ENCODE results near the gene MYO15A.

MYO15A gene

DNA sequence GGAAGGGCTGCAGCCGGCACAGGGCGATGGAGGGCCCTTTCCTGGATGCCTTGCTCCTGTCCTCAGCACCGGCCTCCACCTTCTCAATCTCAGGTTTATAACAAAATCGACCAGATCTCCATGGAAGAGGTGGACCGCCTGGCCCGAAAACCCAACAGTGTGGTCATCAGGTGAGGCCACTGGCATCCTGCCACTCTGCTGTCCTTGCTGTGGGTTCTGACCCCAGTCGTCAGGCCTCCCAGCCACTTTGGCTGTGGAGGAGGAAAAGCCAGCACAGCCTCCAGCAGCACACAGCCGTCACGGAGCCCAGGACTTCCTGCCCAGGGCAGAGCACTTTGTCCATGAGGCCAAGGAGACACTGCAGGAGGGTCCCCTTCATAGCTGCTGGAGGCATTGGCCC, 6.7 kb upstream of the MYO15A start:
- no peak for DNase-seq (ENCODE audit: low read depth in 3 of 3)

DNA sequence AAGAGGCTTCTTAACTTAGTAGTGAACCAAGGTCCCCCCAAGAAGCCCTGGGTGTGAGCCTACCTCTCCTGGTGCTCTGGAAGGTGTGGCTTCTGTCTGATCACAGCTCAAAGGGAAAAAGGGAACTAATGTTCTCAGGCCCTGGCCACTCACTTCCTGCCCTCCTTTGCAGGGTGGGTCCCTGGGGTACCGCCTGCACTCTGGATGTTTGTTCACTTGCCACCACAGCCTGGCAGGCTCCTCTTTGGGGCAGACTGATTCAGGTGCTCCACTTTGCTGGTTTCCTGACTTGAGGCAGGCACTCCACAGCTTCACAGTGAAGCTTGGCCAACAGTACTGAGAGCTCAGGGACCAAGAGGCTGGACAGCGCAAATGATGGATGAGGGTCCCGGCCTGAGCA, 5.9 kb upstream of the MYO15A start:
- DNase-seq (ENCODE audit: low read depth in 3 of 3), result no peak

DNA sequence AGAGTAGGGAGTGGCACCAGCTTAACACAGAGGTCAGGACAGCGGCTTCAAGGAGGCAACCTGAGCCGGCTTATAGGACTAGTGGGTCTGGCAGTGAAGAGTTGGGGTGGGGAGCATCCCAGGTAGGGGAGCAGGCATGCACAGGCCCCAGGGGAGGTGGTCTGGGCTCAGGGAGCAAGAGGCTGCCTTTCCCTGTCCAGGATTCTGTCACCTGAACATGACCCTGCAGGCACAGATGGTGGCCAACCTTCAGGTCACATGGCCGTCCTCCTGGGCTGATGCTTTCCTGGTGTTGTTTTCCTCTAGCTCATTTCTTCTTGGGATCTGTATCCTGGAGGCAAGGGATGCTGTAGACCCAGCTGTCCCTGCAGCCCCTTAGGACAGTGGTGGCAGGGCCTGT, 3.5 kb upstream of the MYO15A start:
- no peak for DNase-seq (ENCODE audit: low read depth in 3 of 3)

DNA sequence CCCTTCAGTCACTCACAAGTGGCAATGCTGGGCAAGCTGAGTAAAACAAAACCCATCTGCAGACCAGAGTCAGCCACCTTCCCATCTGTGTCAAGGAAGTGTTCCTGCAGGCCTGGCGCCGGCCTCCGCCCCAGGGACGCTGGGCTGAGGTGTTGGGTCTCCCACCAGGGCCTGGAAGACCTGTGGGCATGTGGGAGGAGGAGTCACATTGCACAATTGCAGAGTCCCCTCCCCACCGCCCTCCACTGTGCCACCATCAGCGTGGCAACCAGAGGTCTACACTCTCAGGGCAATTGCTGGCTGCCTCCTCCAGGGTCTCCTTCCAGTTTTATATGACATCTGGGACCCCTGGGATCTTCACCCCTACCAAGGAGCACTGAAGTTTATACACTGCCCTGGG, 3.0 kb upstream of the MYO15A start:
- DNase-seq (ENCODE audit: low read depth in 3 of 3), result no peak

DNA sequence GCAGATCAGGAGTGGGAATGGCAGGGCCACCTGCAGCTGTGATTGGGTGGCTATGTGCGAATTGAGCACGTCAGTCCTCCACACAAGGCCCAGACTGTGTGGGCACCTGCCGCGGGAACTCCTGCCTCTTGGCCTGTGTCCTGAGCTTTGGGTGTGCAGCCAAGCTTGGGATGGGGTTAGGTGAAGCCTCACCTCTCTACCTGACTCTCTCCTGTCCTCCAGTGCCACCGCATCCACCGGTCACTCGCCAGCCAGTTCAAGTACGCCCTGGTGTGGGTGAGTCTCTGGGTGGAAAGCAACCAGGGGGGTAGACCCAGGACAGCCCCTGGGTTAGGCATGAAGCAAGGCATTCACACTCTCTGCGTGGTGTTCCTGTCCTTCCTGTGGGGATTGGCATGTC, 2.3 kb upstream of the MYO15A start:
- DNase-seq (ENCODE audit: low read depth in 3 of 3), result no peak

DNA sequence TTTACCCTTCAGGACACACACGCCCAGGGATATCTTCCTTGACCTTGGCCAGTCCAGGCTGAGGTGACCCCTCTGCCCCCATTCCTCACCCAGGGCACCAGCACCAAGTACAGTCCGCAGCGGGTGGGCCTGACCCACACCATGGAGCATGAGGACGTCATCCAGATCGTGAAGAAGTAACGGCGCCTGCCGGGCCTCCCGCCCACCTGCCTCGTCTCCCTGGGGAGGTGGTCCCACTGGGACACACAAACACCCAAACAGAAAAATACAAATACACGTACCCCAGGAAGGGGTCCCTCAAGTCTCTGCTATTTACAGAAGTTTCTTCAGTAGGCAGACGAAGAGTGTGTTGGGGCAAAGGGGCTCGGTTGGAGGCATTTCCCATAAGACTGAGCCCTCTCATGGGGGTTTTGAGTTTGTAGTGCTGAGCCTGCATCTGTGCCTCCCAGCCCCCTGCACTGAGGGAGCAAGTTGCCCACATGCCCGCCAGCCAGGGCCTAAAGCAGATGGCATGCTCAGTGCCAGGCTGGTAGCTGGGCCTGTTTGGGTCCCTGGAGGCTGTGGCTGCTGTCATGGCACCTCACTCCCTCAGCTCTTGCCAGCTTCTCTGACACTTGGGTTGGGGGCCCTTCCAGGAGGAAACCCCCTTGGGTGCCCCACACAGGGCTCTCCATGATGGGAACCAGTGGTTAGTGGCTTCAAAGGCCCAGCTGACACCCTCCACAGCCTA, 1.3 kb upstream of the MYO15A start:
- DNase-seq (ENCODE audit: low read depth in 3 of 3), result no peak

DNA sequence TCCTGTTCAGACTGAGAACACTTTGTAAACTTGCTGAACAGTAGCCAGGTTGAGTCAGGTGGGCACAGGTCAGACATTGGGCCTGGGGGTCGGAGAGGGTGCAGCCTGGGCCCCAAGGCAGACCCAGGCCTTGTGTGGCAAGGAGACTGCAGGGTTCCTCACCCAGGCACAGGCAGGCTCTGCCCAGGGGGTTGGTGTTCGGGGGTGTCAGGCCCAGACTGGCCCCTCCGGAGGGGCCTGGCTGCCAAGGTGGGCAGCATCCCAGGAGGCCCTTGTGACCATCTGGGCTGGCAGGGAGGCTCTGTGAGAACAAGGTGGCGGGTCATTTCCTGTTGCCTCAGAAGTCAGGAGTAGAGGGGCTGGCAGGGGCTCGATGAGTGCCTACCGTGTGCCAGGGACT, 585 bp upstream of the MYO15A start:
- DNase-seq (ENCODE audit: low read depth in 3 of 3), result no peak

DNA sequence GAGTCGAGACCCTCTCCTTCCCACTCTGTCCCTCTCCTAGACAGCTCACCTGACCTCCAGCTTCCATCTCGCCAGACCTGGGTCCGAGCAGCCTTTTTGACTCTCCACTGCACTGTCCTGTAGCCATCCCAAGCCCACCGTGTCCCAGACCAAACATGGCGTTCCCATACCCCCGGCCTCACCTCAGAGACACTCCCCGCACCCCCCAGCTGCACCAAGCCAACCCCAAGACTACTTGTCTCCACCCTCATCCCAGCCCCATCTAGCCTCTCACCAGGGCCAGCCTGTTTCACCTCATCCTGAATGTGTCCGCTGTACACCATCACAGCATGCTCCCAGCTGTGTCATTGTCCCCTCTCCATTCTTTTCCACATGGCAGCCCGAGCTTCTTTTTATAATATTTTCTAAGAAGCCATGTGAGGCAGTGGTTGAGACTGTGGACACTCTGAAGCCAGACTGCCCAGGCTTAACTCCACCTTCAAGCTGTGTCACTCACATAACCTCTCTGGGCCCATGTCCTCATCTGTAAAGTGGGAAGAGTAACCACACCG, 1.5 kb downstream of the MYO15A start:
- DNase-seq (ENCODE audit: low read depth in 3 of 3), result no peak

DNA sequence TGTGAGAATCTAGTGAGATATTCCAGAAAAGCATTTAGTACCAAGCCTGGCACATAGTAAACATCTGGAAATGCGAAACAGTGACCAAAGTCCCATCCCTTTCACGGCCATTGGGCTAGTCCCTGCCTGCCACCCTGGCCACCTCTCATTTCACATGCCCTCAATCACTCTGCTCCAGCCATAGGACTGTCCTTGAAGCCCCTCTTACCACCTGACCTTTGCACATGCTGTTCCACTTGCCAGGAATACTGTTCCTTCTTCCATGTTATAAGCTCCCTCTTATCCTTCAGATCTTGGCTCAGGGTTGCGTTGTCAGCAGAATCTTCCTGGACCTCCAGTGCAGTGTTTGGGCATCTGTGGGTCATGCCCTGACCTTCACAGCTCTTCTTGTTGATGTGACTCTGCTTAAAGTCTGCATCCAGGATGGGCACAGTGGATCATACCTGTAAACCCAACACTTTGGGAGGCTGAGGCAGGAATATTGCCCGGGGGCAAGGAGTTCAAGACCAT, 2.1 kb downstream of the MYO15A start:
- DNase-seq (ENCODE audit: low read depth in 3 of 3), result no peak

DNA sequence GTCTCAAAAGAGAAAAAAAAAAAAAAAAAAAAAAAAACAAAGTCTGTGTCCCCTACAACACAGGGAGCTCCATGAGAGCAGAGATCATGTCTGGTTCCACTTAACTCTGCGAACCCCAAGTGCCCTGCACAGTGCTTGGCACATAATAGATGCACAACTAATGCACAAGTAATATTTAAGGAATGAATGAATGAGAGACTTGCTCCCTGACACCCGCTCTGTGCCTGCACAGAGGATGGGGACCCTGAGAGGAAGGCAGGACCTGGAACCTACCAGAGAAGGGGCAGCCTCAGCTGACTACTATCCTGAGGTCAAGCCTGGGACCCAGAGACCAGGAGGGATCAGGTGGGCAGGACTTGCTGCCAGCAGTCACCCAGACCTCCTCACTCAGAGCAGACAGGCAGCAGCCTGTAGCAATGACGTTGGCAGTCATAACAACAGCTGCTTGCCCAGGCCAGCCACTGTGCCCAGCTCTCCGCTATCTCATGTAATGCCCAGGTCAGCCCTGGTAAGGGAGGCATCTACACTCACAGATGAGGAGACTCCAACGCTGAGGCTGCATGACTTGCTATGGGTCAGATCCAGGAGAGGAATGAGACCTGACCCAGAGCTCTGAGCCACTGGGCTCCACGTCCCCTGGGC, 2.9 kb downstream of the MYO15A start:
- DNase-seq (ENCODE audit: low read depth in 3 of 3), result no peak

DNA sequence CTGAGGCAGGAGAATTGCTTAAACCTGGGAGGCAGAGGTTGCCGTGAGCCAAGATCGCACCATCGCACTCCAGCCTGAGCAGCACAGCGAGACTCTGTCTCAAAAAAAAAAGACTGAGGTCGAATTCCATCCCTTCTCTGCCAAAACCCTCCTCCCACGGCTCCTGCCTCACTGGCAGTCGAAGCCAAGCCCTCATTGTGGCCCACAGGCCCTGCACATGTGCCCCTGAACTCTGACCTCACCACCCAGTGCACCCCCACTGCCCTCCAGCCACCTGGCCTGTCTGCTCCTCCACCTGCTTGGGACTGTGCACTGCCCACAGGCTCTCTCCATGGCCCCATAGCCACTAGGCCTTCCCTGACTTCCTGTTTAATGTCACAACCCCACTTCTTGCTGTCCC, 7.0 kb downstream of the MYO15A start:
- DNase-seq (ENCODE audit: low read depth in 3 of 3), result no peak

DNA sequence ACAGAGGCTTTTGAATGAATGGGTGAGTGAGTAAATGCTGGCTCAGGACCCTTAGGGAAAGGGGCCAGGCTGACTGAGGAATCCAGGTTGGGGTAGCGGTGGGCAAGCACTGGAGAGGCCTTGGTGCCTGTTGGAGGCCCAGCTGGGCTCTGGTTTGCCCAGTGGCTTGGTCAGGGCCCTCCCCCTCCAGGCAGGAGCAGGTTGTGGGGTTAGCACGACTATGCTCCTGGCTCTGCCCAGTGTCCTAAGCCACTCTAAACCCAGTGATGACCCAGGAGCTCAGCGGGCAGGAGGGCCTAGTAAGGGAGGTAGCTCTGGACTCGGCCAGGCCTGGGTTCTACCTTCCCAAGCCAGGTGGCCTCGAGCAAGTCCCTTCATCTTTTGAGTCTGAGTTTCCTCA, 7.5 kb downstream of the MYO15A start:
- no peak for DNase-seq (ENCODE audit: low read depth in 3 of 3)

DNA sequence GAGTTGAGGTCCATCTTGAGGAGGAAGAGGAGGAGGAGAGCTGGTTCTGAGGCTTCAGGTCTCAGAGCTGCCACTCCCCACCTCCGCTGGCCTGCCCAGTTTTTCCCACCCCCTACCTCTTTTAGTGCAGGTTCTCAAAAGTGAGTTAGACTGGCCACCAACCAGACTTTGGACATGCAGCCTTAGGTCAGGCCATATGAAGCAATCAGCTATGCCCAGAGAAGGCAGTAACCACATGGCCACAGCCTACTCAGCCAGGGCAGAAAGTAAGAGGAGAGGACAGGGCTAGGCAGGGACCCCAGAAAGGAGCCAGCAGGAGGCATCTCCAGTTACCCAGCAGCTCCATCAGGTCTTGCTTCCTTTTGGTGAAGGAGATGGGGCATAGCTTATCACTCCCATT, 9.0 kb downstream of the MYO15A start:
- no peak for DNase-seq (ENCODE audit: low read depth in 3 of 3)

DNA sequence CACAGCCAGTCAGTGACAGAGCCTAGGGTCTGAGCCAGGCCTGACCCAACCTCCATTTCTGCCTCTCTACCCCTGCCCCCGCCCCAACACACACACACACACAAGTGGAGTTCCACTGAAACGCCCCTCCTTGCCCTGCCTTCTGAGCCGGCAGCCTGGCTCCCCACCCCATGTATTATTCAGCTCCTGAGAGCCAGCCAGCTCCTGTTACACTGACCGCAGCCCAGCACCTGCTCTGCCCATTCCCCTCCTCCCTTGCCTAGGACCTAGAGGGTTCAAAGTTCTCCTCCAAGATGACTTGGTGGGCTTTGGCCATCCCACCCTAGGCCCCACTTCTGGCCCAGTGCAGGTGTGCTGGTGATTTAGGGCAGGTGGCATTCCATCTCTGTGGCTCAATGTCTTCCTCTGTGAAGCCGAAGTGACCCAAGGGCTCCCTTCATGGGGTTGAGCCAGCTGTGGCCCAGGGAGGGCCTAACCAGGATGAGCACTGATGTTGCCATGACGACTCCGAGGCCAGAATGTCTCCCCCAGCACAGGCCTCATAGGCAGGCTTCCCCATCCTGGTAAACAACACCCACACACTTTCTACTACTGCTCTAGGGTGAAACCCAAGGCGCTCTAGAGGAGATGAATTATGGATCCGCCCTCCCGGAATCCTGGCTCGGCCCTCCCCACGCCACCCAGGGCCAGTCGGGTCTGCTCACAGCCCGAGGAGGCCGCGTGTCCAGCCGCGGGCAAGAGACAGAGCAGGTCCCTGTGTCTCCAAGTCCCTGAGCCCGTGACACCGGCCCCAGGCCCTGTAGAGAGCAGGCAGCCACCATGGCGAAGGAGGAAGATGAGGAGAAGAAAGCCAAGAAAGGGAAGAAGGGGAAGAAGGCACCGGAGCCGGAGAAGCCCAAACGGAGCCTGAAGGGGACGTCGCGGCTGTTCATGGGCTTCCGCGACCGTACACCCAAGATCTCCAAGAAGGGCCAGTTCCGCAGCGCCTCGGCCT, 9.7 kb downstream of the MYO15A start:
- no peak for DNase-seq (ENCODE audit: low read depth in 3 of 3)

DNA sequence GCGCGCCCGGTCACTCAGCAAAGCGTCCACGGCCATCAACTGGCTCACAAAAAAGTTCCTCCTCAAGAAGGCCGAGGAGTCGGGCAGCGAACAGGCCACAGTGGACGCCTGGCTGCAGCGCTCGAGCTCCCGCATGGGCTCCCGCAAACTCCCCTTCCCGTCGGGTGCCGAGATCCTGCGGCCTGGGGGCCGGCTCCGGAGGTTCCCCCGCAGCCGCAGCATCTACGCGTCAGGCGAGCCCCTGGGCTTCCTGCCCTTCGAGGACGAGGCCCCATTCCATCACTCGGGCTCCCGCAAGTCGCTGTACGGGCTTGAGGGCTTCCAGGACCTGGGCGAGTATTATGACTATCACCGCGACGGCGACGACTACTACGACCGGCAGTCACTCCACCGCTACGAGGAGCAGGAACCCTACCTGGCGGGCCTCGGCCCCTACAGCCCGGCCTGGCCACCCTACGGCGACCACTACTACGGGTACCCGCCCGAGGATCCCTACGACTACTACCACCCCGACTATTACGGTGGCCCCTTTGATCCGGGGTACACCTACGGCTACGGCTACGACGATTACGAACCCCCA, 10.7 kb downstream of the MYO15A start:
- DNase-seq (ENCODE audit: low read depth in 3 of 3), result no peak

DNA sequence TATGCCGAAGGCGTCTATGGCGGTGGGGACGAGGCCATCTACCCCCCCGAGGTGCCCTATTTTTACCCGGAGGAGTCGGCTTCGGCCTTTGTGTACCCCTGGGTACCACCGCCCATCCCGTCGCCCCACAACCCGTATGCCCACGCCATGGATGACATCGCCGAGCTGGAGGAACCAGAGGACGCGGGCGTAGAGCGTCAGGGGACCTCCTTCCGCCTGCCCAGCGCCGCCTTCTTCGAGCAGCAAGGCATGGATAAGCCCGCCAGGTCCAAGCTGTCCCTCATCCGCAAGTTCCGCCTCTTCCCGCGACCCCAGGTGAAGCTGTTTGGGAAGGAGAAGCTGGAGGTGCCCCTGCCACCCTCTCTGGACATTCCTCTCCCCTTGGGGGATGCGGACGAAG, 11.4 kb downstream of the MYO15A start:
- no peak for DNase-seq (ENCODE audit: low read depth in 3 of 3)

DNA sequence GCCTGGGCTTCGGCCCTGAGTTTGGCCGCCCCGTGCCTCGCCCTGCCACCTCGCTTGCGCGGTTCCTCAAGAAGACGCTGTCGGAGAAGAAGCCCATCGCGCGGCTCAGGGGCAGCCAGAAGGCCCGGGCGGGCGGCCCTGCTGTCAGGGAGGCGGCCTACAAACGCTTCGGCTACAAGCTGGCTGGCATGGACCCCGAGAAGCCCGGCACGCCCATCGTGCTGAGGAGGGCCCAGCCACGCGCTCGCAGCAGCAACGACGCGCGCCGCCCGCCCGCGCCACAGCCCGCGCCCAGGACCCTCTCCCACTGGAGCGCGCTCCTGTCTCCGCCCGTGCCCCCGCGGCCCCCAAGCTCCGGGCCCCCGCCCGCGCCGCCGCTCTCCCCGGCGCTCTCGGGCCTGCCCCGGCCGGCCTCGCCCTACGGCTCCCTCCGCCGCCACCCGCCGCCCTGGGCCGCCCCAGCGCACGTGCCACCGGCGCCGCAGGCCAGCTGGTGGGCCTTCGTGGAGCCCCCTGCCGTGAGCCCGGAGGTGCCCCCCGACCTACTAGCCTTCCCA, 12.0 kb downstream of the MYO15A start:
- no peak for DNase-seq (ENCODE audit: low read depth in 3 of 3)

DNA sequence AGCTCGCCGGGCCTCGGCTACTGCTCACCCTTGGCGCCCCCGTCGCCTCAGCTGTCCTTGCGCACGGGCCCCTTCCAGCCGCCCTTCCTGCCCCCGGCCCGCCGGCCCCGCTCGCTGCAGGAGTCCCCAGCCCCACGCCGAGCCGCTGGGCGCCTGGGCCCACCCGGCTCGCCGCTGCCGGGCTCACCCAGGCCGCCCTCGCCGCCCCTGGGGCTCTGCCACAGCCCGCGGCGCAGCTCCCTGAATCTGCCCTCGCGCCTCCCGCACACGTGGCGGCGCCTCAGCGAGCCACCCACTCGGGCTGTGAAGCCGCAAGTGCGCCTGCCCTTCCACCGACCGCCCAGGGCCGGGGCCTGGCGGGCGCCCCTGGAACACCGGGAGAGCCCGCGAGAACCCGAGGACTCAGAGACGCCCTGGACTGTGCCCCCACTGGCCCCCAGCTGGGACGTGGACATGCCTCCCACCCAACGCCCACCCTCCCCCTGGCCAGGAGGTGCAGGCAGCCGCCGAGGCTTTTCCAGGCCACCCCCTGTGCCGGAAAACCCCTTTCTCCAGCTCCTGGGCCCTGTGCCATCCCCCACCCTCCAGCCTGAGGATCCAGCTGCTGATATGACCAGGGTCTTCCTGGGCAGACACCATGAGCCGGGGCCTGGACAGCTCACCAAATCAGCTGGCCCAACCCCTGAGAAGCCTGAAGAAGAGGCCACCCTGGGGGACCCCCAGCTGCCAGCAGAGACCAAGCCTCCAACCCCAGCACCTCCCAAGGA, 12.8 kb downstream of the MYO15A start:
- DNase-seq (ENCODE audit: low read depth in 3 of 3), result no peak

DNA sequence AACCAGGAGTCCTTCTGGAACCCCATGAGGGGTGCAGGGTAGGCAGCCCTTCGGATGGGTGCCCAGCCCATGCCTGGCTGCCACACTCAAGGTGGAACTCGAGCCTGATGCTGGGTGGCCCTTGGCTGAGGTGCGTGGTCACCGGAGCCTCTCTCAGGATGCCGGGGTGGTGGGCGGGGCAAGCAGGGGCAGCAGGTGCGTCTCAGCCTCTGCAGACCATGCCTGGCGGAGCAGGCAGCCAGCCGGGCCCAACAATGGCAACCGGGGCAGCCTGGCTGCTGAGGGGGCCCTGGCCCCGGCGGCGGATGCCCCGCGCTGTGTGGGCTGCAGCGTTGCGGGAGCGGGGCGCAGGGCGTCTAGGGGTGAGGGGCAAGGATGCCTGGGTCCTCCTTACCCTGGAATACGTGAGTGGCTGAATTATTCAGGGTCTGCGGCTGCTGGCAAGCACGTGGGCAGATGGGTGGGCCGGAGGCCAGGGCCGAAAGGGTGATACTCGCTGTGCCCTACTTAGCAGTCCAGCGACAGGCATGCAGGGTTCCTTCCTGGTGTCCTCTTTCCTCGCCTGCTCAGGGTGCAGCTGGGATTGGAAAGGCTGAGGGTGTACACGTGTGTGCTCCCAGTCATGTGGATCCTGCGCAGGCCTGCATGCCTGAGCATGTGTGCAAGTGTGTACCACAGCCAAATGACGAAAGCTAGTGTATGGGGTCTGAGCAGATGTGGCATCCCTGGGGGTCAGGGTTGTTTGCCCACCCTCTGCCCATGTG, 14.6 kb downstream of the MYO15A start:
- no peak for DNase-seq (ENCODE audit: low read depth in 3 of 3)
